GM21576 (cell line): ENCODE measurements around the gene ERFL.

Experiments
- ATAC-seq: cut with Tn5 transposase; IDR thresholded peaks from one replicate; pipeline ENCODE4 v1.9.1; 2021; ENCODE audit warnings: mild to moderate bottlenecking, moderate library complexity; ENCODE audit not compliant: unreplicated experiment

ERFL gene

GRCh38 chr19:41927497-41928192 lies 604 bp downstream of the ERFL start:
- no peak for ATAC-seq

GRCh38 chr19:41926763-41927496 lies 1.3 kb downstream of the ERFL start:
- ATAC-seq, result no peak

GRCh38 chr19:41926028-41926762 lies 2.1 kb downstream of the ERFL start:
- ATAC-seq, result no peak

- no peak for ATAC-seq
These were observed 2.8 kb downstream of the ERFL start for GRCh38 chr19:41925208-41926003.

GRCh38 chr19:41924151-41925145 lies 3.8 kb downstream of the ERFL start:
- no peak for ATAC-seq

- ATAC-seq, result no peak
These were observed 5.0 kb downstream of the ERFL start for GRCh38 chr19:41923045-41923788.

GRCh38 chr19:41922585-41922984 lies 5.7 kb downstream of the ERFL start:
- ATAC-seq, result no peak

- no peak for ATAC-seq
These were observed 6.4 kb downstream of the ERFL start for GRCh38 chr19:41921577-41922576.

GRCh38 chr19:41920882-41921576 lies 7.2 kb downstream of the ERFL start:
- ATAC-seq, result no peak

GRCh38 chr19:41919948-41920712 lies 8.1 kb downstream of the ERFL start:
- ATAC-seq, result no peak

GRCh38 chr19:41918653-41919244 lies 9.5 kb downstream of the ERFL start:
- ATAC-seq, result no peak

- no peak for ATAC-seq
These were observed 10.2 kb downstream of the ERFL start for GRCh38 chr19:41918095-41918494.

- no peak for ATAC-seq
These were observed 10.6 kb downstream of the ERFL start for GRCh38 chr19:41917676-41918075.

GRCh38 chr19:41915776-41916414 lies 12.4 kb downstream of the ERFL start:
- no peak for ATAC-seq

- no peak for ATAC-seq
These were observed 13.1 kb downstream of the ERFL start for GRCh38 chr19:41915021-41915775.
